CD14-positive monocyte (primary cell): ENCODE results near the gene SOCS4. TPM values are rescaled to one million over a fixed set of nuclear protein-coding genes. Genes with fewer than 3 reads are reported as not detected.

Experiments
- DNase-seq, 3 donors: peaks; one replicate each; pipeline ENCODE4 v3.0.0-alpha.2; 2011 to 2022
- H2AFZ ChIP-seq: 2 replicates; pipeline ENCODE4 v1.6.0; 2012; ENCODE audit warnings: mild to moderate bottlenecking, low read depth, low read length, inconsistent platforms; ENCODE audit not compliant: insufficient read depth, poor library complexity, severe bottlenecking
- H3K27ac ChIP-seq, 2 donors: 1 replicate in 1 of 2; 2 replicates in 1 of 2; pipeline ENCODE4 v1.5.1; 2012 to 2013; ENCODE audit warnings: low read length in 2 of 2, control low read depth in 1 of 2, inconsistent platforms in 1 of 2, low read depth in 1 of 2, mild to moderate bottlenecking in 1 of 2
- H3K27me3 ChIP-seq, 2 donors: one replicate each; pipeline versions ENCODE4 v1.6.0 to v1.6.1; 2011 to 2013; ENCODE audit warnings: low read length in 2 of 2; ENCODE audit not compliant: control insufficient read depth in 2 of 2, insufficient read depth in 2 of 2
- H3K36me3 ChIP-seq, 2 donors: replicated peaks in 1 of 2; 1 replicate in 1 of 2; 2 replicates in 1 of 2; pipeline versions ENCODE4 v1.5.1 to v1.6.1; 2012 to 2013; ENCODE audit warnings: low read length in 2 of 2, control low read depth in 1 of 2, inconsistent platforms in 1 of 2, mild to moderate bottlenecking in 1 of 2; ENCODE audit not compliant: insufficient read depth in 2 of 2, control insufficient read depth in 1 of 2
- H3K4me1 ChIP-seq, 2 donors: 1 replicate in 1 of 2; 2 replicates in 1 of 2; pipeline versions ENCODE4 v1.5.1 to v1.6.1; 2012 to 2013; ENCODE audit warnings: low read length in 2 of 2, control low read depth in 1 of 2, inconsistent platforms in 1 of 2, mild to moderate bottlenecking in 1 of 2, moderate library complexity in 1 of 2; ENCODE audit not compliant: insufficient read depth in 2 of 2, control insufficient read depth in 1 of 2
- H3K4me2 ChIP-seq: replicated peaks from 2 replicates; pipeline ENCODE3; 2012; ENCODE audit warnings: low read length, moderate library complexity, mild to moderate bottlenecking; ENCODE audit not compliant: poor library complexity, severe bottlenecking; ENCODE audit errors: extremely low read depth
- H3K4me3 ChIP-seq, 3 experiments: fragments of 200-600 bp in 1 of 3; sonication (generic) in 1 of 3; replicated peaks in 1 of 3; 1 replicate in 2 of 3; 2 replicates in 1 of 3; pipeline ENCODE4 v1.5.1; 2011 to 2013; ENCODE audit warnings: low read length in 3 of 3, mild to moderate bottlenecking in 3 of 3, control low read depth in 2 of 3, low read depth in 2 of 3, inconsistent platforms in 1 of 3, moderate library complexity in 1 of 3
- H3K79me2 ChIP-seq: 2 replicates; pipeline ENCODE4 v1.6.0; 2012; ENCODE audit warnings: mild to moderate bottlenecking, control low read depth, inconsistent platforms, low read length, moderate library complexity; ENCODE audit not compliant: insufficient read depth
- H3K9ac ChIP-seq: 2 replicates; pipeline ENCODE4 v1.6.0; 2017; ENCODE audit warnings: low read length, mild to moderate bottlenecking; ENCODE audit not compliant: insufficient read depth, poor library complexity, severe bottlenecking
- H3K9me3 ChIP-seq, 2 donors: replicated peaks in 1 of 2; 1 replicate in 1 of 2; 2 replicates in 1 of 2; pipeline versions ENCODE4 v1.5.1 to v1.6.1; 2012 to 2013; ENCODE audit warnings: low read length in 2 of 2, control low read depth in 1 of 2; ENCODE audit not compliant: control insufficient read depth in 1 of 2, insufficient read depth in 1 of 2
- H4K20me1 ChIP-seq: 2 replicates; pipeline ENCODE4 v1.6.0; 2012; ENCODE audit warnings: mild to moderate bottlenecking, low read length, control low read depth, moderate library complexity; ENCODE audit not compliant: insufficient read depth
- H3K27ac Mint-ChIP-seq, 7 donors: one replicate each; pipeline ENCODE4 v1.8.0; 2020; ENCODE audit warnings: mild to moderate bottlenecking in 7 of 7, mixed read lengths in 7 of 7, moderate library complexity in 6 of 7, inconsistent platforms in 2 of 7
- H3K27me3 Mint-ChIP-seq, 3 donors: one replicate each; pipeline ENCODE4 v1.8.0; 2021 to 2022; ENCODE audit warnings: low read depth in 3 of 3, mild to moderate bottlenecking in 3 of 3, mixed read lengths in 3 of 3, moderate library complexity in 3 of 3, inconsistent platforms in 1 of 3
- H3K36me3 Mint-ChIP-seq, 2 donors: one replicate each; pipeline ENCODE4 v1.8.0; 2020; ENCODE audit warnings: mixed read lengths in 2 of 2, inconsistent platforms in 1 of 2, mild to moderate bottlenecking in 1 of 2
- H3K4me1 Mint-ChIP-seq: one replicate; pipeline ENCODE4 v1.8.0; 2020; ENCODE audit warnings: mild to moderate bottlenecking, mixed read lengths
- H3K4me3 Mint-ChIP-seq, 2 donors: one replicate each; pipeline ENCODE4 v1.8.0; 2020; ENCODE audit warnings: mild to moderate bottlenecking in 2 of 2, mixed read lengths in 2 of 2, moderate library complexity in 1 of 2
- H3K9me3 Mint-ChIP-seq, 7 donors: one replicate each; pipeline ENCODE4 v1.8.0; 2020 to 2022; ENCODE audit warnings: mixed read lengths in 7 of 7, mild to moderate bottlenecking in 6 of 7, moderate library complexity in 6 of 7, inconsistent platforms in 2 of 7
- WGBS: methylation state at CpG from one replicate; pipeline ENCODE4 v1.1.5; 2013; ENCODE audit warnings: missing lambda C conversion rate; ENCODE audit not compliant: insufficient coverage; 5-methylcytosine and 5-hydroxymethylcytosine counted together
- intact Hi-C, 2 donors: fragments of 100-400 bp; cut with micrococcal nuclease; formaldehyde crosslinking; loops; one replicate each; pipeline versions ENCODE4 v1.15.0 to v1.15.1; 2023
- polyA plus RNA-seq, 3 donors: library from polyadenylated mRNA; depleted of rRNA in 1 of 3; unstranded in 2 of 3; stranded (reverse) in 1 of 3; fragments of 300-500 nt in 2 of 3; fragments of >200 nt in 1 of 3; fragmentation: Illumina TruSeq in 2 of 3; gene quantifications; 1 replicate in 2 of 3; 2 replicates in 1 of 3; pipeline ENCODE4 v1.2.3, GENCODE V29; 2012 to 2021
- TF ChIP-seq, protein P1 (sequence below): fragments of 200-600 bp; IDR thresholded peaks from one replicate; pipeline ENCODE4 v1.8.0; 2022; ENCODE audit warnings: antibody characterized with exemption, mild to moderate bottlenecking

SOCS4 gene
- polyA plus RNA-seq, 3 donors, result 2.5 to 5.0 (median 3.0) TPM

DNA sequence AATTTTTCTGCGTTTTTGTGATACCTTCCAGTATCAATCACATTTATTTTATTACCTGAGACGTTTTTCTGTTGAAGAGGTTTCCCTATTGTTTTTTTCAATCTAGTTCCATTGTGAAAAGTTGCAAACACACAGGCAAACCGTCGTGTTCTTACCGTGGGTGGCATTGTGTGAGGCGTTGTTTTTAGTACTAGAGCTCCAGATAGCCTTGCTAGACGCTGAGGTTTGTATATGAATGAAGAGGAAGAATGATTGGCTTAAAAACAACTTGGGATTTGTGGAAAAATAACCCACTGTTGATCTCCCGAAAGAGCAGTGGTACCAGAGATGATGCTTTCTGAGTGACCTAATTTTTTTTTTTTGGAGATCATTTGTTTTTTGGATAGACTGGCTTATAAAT, 1.0 kb downstream of the SOCS4 start:
- peaks cover 9% of the 10 kb centered on the region for H4K20me1 ChIP-seq
- peak overlapping the region in 5 of 7 donors; percentile 1 to 98 (median 92) for H3K27ac Mint-ChIP-seq
- H3K27me3 Mint-ChIP-seq, result no peaks in the 10 kb centered on the region
- peaks cover 87% of the 10 kb centered on the region for H3K79me2 ChIP-seq
- DNase-seq, result no peak
- peaks cover 21 to 39% of the 10 kb centered on the region in 2 donors for H3K4me1 ChIP-seq
- peak overlapping the region in 1 of 2 donors; percentile 94 for H3K27ac ChIP-seq
- peak overlapping the region; percentile 86 for H3K9ac ChIP-seq
- H3K4me2 ChIP-seq, result peak overlapping the region; percentile 90
- H2AFZ ChIP-seq, result peak overlapping the region; percentile 87
- H3K4me3 ChIP-seq, result peak overlapping the region; percentile 79 to 94 (median 93)
- no peaks in the 10 kb centered on the region for H3K27me3 ChIP-seq
- peaks cover 41% of the 10 kb centered on the region for H3K4me1 Mint-ChIP-seq
- WGBS, result 6% methylated on average over 5 of the region's 8 CpGs
- TF ChIP-seq, protein P1, sequence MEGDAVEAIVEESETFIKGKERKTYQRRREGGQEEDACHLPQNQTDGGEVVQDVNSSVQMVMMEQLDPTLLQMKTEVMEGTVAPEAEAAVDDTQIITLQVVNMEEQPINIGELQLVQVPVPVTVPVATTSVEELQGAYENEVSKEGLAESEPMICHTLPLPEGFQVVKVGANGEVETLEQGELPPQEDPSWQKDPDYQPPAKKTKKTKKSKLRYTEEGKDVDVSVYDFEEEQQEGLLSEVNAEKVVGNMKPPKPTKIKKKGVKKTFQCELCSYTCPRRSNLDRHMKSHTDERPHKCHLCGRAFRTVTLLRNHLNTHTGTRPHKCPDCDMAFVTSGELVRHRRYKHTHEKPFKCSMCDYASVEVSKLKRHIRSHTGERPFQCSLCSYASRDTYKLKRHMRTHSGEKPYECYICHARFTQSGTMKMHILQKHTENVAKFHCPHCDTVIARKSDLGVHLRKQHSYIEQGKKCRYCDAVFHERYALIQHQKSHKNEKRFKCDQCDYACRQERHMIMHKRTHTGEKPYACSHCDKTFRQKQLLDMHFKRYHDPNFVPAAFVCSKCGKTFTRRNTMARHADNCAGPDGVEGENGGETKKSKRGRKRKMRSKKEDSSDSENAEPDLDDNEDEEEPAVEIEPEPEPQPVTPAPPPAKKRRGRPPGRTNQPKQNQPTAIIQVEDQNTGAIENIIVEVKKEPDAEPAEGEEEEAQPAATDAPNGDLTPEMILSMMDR, result no peak
- H3K4me3 Mint-ChIP-seq, result peak overlapping the region; percentile 90 to 93
- H3K9me3 ChIP-seq, result no peaks in the 10 kb centered on the region
- H3K36me3 Mint-ChIP-seq, result peaks cover 5 to 7% of the 10 kb centered on the region in 2 donors
- intact Hi-C loops, result no loop called here
- peaks cover 6 to 15% of the 10 kb centered on the region in 2 donors for H3K36me3 ChIP-seq
- H3K9me3 Mint-ChIP-seq, result no peaks in the 10 kb centered on the region

DNA sequence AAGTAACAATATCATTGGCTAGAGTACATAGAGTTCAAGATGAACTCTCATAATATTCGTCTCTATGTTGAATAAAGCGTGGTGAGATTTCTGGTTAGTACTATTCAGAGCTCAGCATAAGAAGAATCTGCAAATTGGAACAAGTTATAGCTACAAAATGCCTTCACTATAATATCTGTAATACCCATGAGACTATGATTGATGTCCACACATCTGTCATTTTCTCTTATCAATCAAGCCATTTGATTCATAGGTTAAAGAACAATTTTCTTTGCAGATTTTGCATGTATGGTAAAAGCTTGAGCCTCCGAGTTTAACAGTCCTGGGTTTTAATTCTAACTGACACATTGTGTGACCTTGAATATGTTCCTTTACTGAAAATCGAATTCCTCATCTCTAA, 1.4 kb downstream of the SOCS4 start:
- DNase-seq, result no peak
- Histone ChIP-seq H3K4me3 (peak overlapping the region in 1 of 3 experiments; percentile 94), H3K27me3 (no peaks in the 10 kb centered on the region), H4K20me1 (peaks cover 9% of the 10 kb centered on the region), H2AFZ (no peak overlapping the region), H3K9ac (no peak overlapping the region), H3K79me2 (peaks cover 87% of the 10 kb centered on the region), H3K9me3 (no peaks in the 10 kb centered on the region), H3K4me1 (peaks cover 21 to 39% of the 10 kb centered on the region in 2 donors), H3K36me3 (peaks cover 8 to 19% of the 10 kb centered on the region in 2 donors), H3K4me2 (peak overlapping the region; percentile 90), H3K27ac (no peak overlapping the region)
- H3K27ac Mint-ChIP-seq, result no peak overlapping the region
- peaks cover 41% of the 10 kb centered on the region for H3K4me1 Mint-ChIP-seq
- H3K9me3 Mint-ChIP-seq, result no peaks in the 10 kb centered on the region
- TF ChIP-seq, protein P1, result no peak
- peak overlapping the region; percentile 90 to 93 for H3K4me3 Mint-ChIP-seq
- no peaks in the 10 kb centered on the region for H3K27me3 Mint-ChIP-seq
- no CpG with 5 or more reads among the region's 4 CpGs for WGBS
- H3K36me3 Mint-ChIP-seq, result peaks cover 9 to 10% of the 10 kb centered on the region in 2 donors
- intact Hi-C loops, result no loop called here
